Omental fat pad (tissue), 4 donors: ENCODE data around the gene AGBL4. TPM values are rescaled to one million over a fixed set of nuclear protein-coding genes. Genes with fewer than 3 reads are reported as not detected.

ENCODE experiments used
- ATAC-seq: fragments of 150-250 bp; one replicate; pipeline ENCODE4 v1.9.1; 2016; ENCODE audit warnings: mild to moderate bottlenecking, moderate library complexity; ENCODE audit not compliant: low FRiP score
- DNase-seq: peaks from one replicate; pipeline ENCODE4 v3.0.0-alpha.2; 2019; ENCODE audit warnings: low spot score
- total RNA-seq, 4 donors: library from RNA; depleted of rRNA; stranded (reverse); fragments of >200 nt; gene quantifications; one replicate each; pipeline ENCODE4 v1.1.0, GENCODE V29; 2016
- TF ChIP-seq, protein P1 (sequence below), 3 donors: fragments of 450-650 bp; IDR thresholded peaks; one replicate each; pipeline ENCODE4 v1.5.1; 2016 to 2017; ENCODE audit warnings: antibody characterized with exemption in 3 of 3, mild to moderate bottlenecking in 3 of 3, moderate library complexity in 2 of 3

The AGBL4 gene
- total RNA-seq, 4 donors from 2014 or later, result 0.31 to 1.1 (median 0.50) TPM

DNA sequence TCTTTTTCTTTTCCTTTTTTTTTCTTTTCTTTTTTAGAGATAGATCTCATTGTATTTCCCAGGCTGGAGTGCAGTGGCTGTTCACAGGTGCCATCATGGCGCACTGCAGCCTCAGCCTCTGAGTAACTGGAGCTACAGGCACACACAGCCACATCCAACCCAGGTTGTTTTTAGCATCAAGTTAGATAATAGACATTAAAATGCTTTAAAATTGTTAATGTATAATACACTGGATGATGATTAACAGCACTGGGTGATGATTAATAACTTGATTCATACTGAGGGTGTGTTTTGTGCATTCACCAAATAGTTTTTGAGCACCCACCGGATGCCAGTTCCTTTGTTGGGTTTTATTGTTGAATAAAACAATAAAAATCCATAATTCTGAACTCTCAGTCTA lies 1322.3 kb downstream of the AGBL4 start:
- ATAC-seq, result no peak
- TF ChIP-seq, protein P1, sequence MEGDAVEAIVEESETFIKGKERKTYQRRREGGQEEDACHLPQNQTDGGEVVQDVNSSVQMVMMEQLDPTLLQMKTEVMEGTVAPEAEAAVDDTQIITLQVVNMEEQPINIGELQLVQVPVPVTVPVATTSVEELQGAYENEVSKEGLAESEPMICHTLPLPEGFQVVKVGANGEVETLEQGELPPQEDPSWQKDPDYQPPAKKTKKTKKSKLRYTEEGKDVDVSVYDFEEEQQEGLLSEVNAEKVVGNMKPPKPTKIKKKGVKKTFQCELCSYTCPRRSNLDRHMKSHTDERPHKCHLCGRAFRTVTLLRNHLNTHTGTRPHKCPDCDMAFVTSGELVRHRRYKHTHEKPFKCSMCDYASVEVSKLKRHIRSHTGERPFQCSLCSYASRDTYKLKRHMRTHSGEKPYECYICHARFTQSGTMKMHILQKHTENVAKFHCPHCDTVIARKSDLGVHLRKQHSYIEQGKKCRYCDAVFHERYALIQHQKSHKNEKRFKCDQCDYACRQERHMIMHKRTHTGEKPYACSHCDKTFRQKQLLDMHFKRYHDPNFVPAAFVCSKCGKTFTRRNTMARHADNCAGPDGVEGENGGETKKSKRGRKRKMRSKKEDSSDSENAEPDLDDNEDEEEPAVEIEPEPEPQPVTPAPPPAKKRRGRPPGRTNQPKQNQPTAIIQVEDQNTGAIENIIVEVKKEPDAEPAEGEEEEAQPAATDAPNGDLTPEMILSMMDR (IDR thresholded peaks at IDR 0.05), result no peak
- no peak for DNase-seq

DNA sequence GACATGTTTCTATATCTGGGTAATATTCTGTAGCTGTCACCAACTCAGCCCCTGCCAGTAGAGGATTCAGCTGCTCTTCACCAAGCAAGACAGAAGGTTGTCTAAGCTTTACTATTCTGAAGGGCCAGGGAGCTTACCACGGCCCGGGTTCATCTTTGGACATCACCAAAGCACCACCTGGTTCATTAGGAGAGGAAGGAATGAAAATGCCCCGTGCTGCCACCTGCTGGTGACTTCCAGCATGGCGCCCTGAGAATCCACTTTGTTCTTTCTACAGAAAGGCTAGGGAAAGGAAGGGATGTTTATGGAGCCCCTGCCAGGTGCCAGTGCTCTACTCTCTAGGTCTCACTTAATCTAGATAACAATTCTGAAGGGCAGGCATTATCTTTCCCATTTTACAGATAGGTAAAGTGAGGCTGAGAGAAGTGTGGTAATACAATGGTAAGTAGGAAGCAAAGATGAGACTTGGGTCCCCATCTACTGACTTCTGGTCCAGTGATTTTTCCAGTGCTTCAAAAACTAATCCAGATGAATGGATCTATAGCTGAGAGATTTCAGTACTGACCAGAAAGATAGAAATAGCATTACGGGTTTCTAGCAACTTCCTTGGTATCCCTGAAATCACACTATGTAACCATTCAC lies 1326.6 kb downstream of the AGBL4 start:
- ATAC-seq, result no peak
- TF ChIP-seq, protein P1 (IDR thresholded peaks at IDR 0.05), result peak in 1 of 3 donors; percentile 78
- peak; percentile 49 for DNase-seq

DNA sequence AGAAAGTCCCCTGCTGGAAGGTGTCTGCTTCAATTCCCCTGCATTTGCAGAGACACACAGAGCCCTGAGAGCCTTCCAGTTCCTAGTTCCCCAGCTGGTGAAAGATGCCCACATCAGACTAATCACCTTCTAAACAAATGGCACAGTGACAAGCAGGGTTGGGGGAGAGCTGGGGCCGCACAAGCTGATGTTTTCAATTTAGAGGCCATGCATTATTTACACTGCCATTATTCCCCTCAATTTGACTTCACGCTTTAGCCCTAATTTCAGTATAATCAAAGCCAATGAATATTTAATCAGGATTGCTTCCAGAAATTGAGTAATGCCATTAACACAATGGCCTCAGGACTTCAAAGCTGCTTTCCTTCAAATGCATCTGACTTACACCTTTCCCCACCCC lies 1328.6 kb downstream of the AGBL4 start:
- TF ChIP-seq, protein P1 (IDR thresholded peaks at IDR 0.05), result no peak
- DNase-seq (no peak), ATAC-seq (no peak)

DNA sequence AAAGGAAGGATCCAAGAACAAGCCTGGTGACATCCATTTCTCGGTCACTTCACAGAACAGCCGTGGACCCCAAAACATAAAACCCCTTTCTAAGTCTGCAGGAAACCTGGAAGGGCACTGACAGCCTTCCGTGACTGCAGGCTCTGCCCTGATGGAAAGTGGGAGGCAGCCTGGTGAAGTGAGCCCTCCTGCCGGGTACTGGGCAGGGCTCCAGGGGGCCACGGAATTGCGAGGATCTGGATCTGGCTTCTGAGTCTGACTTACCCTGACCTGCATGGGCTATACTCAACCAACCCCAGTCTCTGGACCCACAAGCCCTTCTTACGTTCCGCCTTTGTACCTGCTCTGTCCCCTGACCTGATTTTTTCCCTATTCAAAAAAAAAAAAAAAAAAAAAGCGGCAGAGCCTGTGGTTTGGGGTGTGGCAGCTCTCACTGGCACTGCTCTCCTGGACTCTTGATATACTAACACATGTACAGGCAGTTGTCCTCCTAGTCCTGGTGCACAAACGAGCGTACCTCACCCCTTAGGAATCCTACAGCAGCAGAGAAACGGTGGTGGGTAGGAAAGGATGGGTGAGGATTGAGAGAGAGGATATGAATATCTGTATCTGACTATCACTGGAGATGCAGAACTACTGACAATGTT lies 1330.0 kb downstream of the AGBL4 start:
- DNase-seq, result no peak
- TF ChIP-seq, protein P1 (IDR thresholded peaks at IDR 0.05), result no peak
- no peak for ATAC-seq

DNA sequence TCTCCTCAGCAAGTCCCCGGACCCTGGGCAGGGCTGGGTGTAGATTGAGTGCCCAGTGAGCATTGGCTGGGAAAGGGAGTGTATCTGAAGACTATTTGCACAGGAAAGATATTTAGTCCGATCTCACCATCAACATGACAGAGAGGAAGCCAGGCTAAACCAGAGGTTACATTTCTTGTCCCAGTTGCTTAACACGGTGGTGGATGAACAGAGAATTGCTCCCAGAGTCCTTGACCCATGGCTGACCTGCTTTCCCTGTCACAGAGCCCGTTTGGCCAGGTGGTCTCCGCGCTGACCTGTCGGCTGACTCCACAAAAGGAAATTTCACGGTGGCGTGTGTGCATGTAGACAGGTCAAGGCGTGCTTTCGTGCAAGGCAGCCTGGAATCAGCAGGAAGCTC lies 1330.6 kb downstream of the AGBL4 start:
- no peak for ATAC-seq
- no peak for DNase-seq
- TF ChIP-seq, protein P1 (IDR thresholded peaks at IDR 0.05), result no peak

DNA sequence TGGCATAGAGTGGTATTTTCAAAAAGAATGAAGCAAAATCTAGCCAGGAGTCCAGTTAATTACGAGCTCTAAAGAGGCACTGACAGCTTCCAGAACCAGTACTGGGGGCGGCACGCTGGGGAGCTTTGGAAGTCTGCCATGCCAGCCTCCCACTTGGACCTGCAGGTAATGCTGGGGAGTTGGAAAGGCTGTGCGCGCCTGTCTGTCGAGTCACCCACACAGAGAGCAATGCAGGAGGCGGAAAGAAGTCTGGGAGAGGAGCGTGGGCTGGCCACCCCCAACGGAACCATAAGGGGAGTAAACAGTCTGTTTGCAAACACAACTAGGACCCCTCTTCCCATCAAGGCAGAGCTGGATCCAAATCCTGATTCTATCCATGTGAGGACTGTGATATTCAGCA lies 1331.5 kb downstream of the AGBL4 start:
- TF ChIP-seq, protein P1 (IDR thresholded peaks at IDR 0.05), result no peak
- DNase-seq, result no peak
- ATAC-seq, result no peak
